Measurements from ENCODE around the gene CLUH.

Gene CLUH

DNA sequence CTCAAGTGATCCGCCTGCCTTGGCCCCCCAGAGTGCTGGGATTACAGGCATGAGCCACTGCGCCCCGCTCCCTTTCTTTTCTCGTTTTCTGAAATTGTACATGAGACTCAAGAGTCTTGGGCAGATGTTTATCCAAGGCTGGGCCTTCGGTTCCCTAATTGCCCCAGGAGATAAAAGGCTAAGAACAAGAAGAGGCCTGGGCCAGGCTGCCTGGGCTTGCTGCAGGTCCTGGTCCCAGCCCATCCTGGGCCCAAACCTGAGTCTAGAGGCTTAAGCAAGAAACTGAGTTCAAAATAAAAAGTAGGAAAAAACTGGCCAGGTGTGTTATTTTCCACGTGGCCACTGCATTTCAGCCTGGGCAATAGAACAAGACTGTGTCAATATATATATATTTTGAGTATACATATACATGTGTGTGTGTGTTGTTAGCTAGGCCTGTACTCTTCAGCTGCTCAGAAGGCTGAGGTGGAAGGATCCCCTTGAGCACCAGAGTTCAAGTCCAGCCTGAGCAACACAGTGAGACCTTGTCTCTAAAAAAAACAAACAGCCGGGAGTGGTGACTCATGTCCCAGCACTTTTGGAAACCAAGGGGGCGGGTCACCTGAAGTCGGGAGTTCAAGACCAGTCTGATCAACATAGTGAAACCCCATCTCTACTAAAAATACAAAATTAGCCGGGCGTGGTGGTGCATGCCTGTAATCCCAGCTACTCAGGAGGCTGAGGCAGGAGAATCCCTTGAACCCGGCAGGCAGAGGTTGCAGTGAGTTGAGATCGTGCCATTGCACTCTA lies 6.8 kb upstream of the CLUH start:
- DNase-seq = no peak

DNA sequence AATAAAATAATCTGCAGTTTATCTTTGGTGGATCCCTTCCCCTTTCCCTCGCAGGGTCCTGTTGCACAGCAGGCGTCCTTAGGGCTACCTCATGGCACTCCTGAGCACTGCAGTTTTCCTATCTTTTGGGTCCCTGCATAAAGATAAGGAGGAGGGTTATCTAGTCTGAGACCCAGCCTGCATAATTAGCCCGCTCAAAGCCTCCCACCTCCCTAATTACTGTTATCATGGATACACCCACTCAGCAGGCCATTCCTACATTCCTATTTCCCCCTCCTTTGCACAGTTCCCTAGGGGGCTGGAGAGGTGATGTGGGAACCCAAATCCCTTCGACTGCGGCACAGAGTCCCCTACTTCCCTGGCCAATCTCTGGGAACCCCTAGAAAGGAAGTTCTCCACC lies 5.1 kb upstream of the CLUH start:
- no peak for DNase-seq

DNA sequence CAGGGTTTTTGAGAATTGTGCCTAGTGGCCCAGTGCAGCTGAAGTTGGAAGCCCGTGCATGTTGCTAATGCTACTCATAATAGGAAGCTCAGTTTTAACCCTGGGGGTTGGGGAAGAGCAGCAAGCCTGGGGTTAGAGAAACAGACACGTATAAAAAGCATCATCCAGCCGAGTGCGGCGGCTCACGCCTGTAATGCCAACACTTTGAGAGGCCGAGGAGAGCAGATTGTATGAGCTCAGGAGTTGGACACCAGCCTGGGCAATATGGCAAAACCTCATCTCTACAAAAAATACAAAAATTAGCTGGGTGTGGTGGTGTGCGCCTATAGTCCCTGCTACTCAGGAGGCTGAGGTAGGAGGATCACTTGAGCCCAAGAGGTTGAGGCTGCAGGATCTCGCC lies 2.3 kb upstream of the CLUH start:
- DNase-seq = no peak

DNA sequence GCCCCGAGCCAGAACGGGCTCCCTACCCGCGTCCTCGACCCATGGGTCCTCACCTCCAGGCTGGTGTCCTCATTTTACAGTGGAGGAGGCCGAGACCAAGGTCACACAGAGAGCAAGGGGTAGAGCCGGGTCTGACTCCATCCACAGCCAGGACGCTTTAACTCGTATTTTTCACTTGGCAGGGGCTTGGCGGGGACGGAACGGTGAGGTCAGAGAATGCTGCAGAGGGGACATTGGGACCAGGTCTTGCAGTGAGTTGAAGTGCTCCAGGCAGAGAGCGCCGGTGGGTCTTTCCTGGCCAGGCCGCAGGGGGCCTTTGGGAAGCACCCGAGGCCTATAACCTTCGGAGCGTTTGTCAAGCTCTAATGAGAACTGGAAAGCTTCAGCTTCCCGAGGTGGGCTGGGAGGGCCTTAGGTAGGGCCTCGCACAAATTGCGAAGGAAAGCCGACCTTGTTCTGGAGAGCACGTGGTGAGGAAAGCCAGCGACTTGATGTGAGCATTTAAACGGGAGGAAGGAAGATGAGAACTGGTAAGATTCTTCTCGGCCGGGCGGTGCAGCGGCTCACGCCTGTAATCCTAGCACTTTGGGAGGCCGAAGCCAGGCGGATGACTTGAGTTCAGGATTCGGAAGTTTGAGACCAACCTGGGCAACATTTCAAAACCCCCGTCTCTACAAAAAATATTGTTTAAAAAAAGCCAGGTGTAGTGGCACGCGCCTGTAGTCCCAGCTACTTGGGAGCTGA lies 908 bp upstream of the CLUH start:
- DNase-seq = peak in 1 of 56 donors; percentile 13

DNA sequence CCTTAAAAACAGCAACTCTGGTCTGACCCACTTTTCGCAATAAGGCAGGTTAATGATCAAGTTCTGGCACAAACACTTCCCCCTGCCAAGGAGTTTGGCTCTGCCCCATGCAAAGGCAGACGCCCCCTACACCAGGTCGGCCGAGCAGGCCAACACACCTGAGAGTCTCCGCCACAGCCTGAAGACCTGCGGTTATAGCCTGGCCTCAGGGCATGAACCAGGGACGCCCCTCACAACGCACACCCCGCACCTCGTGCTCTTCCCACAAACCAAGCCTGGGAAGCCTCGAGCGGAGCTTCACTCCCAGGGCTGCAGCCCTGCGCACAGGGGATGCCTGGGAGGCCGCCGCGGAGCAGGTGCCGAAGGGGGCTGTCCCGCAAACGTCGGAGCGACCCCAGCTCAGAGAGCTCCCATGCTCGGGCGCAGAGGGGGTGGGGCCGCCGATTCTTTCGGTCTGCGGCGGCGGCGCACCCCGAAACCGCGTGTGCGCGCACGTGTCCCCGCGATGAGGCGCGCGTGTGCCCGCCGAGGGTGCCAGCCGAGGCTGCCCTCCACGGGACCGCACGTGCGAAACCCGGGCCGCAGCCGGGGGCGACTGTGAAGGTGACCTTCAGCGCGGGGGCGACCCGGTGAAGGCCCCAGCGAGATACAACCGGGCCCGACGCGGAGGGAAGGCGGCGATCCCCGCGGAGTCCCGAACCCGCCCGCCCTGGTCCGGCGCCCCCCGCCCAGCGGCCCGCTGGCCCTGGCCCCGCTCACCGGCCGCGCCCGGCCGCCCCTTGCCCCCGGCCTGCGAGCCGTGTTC lies 559 bp downstream of the CLUH start:
- peak in 2 of 56 donors; percentile 25 to 37 for DNase-seq

DNA sequence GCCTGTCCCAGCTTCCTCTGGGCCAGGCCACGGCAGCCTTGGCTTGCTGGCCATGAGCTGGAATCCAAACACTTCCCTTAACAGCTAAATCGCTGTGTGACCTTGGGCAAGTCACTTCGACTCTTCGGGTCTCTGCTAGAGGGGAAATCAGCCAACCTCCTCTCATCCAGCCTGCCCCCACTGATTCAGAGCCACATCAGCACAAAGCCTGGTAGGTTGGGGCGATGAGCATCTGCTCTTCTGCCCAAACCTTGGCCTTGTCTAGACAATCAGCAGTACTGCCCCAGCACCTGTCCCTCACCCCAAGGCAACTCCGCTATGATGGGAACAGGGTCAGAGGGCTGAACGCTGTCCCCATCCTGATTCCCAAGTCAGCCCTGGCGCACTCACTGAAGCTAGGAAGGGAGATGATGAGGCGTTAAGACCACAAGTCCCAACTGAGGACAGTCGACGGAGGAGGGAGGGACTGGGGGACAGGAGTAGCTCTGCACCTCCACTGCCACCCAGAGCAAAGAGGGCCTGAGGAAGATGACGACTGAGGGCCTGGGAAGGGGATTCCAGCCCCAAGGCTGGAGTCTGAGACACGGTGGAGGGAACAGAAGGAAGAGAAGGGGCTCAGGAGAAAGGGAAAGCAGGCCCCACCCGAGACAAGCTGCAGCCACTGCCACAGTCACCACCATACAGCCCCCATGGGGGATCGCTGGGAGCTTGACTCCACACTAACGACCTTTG lies 1.3 kb downstream of the CLUH start:
- DNase-seq = no peak

DNA sequence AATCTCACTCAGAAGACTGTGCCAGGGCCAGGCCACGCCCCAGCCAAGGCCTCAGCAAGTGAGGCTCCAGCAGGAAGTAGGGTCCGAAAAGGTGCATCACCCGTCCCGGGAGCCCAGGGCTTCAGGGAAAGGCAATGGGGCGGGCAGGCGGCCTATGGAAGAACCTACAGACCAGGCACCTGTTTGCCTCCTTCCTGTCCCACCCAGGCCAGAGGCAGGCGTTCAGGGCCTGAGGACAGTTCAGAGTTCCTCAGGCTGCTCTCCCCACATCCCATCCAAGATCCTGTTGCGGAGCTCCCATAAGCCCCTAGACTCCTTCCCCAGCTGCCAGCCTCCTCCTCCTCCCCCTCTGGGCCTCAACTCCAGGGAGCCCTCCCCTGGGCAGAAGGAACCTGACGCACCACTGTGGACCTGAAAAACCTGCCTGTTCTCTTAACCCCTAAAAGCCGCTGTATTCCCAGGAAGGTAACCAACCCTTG lies 2.3 kb downstream of the CLUH start:
- no peak for DNase-seq

DNA sequence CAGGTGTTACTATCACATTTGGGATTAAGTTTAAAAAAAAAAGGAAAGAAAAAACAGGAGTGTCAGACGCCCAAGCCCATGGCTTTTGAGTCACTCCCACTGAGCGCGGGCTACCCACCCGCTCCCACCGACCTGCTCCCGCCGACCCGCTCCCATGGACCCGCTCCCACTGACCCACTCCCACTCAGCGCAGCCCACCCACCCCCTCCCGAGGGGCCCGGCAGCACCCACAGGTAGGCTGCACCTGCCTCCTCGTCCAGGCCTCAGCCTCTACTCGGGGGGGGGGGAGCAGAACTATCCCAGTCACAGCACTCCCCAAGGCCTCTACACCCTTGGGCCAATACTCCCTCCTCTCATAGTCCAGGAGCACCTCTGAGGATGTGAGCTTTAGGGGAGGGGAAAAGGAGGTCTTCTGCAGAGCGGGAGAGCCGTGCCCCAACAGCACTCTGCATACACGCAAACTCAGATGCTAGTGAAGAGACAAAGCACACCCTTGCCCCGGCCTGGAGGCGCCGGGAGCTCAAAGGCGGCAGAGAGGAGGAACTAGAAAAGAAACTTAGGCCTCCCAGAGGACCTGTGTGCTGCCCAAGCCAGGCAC lies 2.9 kb downstream of the CLUH start:
- DNase-seq = no peak

DNA sequence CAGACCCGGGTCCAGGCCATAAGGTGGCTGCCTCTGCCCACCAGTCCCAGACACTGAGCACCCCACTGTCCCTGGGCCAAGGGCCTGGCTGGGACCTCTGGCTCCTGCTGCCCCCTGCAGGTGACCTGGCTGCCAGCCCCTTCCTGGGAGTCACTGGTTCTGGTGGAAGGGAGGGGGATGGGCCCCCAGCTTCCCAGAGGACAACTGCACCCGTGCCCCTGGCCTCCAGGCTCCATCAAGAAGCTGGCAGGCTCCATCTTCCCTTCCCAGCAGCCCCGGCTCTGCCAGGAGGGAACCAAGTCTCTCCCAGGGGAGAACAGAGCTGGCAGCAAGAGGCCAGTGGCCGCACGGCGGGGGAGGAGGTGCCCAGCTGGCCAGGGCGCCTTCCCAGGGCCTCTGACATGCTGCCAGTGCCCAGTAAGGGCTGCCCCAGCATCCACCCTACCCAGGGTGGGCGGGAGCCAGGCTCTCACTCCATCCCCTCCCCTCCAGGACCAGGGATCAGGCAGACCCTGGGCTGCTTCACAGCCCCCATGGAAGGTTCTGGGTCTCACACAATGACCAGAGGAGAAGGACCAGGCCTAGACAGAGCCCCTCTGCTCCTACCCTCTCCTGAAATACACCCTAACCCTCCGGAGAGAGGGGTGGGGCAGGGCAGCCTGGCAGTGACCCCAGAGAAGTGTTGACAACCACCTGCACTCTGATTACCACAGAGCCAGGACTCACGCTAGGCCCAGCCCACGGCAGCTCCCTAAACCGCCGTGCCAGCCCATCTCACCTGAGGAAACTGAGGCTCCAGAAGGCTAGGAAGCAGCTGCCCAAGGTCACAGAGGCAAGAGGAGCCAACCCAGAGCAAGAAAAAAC lies 3.6 kb downstream of the CLUH start:
- DNase-seq = peak in 51 of 56 donors; percentile 14 to 84 (median 52)

DNA sequence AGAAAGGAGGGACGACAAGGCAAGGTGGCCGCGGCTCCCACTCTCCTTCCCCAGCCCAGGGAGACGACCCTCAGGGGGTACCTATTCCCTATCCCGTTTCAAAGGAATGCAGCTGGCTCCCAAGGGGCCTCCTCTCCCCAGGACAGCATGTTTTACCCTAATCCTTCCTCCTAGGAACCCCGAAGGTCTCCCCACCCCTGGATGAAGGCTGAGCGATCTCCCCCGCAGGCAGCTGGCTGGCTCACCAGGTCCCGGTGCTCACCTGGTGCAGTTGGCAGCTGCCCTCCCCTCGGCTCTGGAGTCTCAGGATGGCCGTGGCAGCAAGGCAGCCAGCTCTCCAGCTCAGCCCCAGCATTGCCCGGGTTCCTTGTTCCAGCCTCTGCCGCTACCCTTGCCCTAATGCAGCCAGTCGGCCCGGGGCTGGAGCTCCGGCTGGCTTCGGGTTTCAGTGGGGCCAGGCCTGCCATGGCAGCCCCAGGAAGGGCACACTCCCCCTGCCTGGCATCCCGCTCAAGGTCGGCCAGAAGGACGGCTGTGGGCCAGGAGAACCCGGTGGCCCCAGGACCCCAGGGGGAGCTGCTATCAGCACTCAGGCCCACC lies 4.6 kb downstream of the CLUH start:
- DNase-seq = no peak

DNA sequence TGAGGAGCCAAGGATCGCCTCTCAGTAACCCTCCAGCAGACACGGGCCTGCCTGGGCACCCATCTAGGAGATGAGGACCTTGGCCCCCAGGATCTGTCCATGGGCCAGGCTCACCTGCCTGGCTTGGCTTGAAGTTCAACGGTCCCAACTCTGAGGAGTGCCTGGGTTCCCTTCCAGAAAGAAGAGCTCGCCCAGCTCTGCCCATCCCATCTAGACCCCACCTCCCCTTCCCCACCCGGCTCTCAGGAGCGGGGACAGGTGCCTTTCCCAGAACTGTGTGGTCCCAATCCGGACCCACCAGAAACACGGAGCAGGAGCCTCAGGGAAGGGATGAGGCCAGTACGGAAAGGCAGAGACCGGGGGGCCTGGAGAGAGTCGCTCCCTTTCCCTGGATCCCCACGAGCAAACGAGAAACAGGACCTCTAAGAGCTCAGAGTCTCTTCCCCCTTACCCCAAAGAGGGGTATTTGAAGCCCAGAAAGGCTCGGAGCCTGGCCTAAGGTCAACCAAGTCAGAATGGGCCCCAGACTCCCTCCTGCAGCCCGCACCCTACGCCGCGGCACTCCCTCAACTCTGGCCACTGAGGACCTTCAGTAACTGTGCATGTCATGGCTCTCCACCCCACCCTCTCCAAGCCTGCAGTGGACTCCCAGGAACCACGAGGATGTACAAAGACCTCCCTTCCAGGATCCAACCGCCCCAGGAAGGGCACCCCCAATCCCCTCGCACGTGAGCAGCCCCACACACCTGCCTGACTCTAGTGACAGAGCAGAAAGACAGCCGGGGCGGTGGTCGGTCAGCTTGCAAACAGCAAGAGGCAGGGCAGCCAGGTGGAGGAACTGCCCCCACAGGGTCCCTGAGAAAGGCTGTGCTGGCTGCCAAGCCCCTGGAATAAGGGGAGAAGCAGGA lies 5.4 kb downstream of the CLUH start:
- no peak for DNase-seq

DNA sequence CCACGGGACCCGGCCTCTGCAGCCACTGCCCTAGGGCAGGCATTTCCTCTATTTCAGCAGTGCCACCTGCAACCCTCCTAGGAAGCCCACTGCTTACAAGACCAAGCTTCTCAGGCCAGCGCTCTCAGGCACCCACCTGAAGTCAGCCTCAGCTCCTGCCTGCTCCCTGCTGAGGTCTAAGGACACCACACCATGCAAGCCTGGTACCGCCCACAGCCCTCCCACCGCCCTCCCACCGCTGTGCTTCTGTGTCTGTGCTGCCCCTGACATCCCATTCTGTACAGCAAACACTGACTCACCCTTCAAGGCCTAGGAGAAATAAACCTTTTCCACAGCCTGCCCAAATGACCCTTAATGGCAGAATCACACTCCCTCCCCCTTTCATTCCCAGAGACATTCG lies 6.3 kb downstream of the CLUH start:
- no peak for DNase-seq

DNA sequence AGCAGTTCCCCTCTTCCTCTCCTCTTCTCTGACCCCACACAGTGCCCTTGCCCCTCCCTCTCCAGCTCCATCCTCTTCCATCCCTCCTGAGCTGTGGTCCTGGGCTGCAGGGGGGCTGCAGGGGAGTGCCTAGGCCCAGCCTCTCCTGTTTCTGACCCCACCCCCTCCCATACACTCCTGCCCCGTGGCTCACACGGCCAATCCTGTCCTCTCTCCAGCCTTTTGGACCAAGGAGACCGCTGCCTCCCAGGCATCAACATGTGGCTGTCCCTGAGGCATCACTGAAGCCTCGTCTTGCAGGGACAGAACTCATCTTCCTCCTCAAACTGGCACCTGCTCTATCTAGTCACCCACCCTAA lies 6.7 kb downstream of the CLUH start:
- no peak for DNase-seq

DNA sequence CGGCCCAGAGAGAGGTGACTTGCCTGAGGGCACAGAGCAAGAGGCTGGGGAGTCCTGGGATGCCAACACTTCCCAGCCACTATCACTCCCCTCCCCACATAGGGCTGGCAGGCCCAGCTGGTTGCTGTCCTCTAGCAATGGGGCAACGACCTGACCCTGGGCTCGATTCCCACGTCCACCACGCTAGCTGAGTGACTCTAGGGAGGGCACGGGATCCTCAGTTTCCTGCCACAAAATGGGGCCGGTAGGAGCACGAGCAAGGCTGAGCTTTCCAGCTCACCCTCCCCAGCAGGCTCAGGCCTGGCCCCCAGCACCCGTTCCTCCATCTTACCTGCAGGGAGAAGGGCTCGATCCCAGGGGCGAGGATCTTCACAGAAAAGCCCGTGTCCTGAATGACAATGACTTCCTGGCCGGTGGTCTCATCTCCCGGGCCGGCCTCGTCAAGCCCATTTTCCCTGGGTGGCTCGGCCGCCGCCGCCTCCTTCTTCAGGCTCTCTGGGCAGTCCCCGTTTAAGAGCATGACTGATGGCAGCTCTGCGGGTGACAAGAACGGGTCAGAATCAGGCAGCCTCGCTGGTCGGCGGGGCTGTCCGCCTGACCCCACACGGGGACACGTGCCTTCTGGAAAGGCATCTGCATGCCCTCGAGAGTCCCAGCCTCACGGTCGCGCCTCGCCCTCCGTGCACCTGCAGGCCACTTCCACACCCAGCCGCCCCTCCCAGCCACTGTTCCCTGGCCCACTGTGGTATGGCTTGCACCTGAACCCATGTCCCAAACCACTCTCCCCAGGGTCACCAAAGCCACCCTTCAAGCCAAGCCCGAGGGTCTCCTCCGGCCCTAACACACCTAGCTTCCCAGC lies 7.3 kb downstream of the CLUH start:
- no peak for DNase-seq

DNA sequence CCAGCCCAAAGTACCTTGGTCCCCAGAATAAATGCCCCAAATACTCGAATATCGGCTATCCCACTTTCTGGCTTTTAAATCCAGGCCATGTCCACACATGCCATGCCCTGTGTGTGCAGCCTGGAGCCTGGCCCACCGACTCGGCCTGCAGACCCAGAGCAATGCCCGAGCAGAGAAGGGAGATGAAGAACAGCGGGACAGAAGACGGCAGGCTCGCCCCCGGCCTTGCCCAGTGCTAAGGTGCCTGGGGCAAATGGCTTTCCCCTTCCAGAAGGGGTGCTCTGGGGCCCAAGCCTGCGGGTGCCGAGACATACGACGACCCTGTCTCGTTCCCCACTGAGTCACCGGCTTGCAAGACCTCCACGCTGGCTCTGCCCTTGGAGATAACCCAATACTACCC lies 8.0 kb downstream of the CLUH start:
- no peak for DNase-seq

DNA sequence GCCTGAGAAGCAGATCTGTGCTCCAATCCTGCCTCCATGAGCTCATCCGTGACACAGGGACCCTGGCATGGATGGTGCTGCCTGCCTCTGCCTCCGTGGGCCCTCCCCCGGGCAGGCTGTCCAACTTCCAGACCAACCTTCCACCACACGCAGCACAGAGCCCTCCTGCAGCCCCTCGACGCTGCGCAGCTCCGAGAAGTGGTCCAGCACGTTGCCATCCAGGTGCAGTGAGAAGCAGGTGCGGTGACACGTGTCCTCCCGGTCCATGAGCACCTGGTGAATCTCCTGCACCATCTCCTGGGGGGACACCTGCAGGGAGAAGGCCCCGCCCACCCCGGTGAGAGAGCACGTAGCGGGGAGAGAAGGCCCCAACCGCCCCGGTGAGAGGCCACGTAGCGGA lies 8.4 kb downstream of the CLUH start:
- DNase-seq = no peak

DNA sequence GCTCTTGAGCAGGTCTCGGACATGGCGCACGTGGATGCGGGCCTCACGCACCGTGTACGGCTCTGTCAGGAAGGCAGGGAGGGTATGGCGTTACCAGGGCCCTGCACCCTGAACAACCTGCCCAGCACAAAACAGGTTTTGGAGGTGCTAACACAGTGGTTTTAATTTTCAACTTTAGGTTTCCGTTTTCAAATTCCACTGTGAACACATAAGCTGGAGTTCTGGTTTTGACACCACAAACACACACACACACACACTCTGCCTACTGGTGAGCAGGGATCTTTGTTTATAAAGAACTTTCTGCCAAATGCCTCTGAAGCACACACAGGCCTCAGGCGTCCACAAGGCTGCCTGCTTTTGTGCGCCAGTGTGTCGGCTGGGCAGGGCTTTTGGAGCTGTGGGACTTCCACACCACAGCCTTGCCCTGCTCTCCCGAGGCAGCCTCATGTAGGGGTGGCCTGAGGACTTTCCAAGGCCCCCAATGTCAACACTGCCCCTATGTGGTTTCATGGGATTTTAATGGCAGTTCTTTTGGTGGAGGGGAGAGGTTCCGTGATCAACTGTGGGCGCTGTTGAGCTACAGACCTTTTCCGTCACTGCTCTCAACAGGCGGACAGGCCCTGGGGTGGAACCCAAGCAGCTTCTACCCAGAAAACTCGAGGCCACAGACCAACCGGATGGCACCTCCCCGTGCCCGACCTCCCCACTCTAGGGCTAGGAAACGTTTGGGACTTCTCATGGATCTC lies 9.4 kb downstream of the CLUH start:
- DNase-seq = no peak
